LNCaP clone FGC (cell line): ENCODE data around the gene RTCB.
A peak's percentile ranks its signal among the peaks of the same experiment; 100 is the strongest.

ENCODE experiments used
- DNase-seq: peaks from one replicate; pipeline ENCODE4 v3.0.0-alpha.2; 2011; ENCODE audit warnings: low read depth
- H3K4me3 ChIP-seq: 2 replicates; pipeline ENCODE4 v1.5.1; 2011; ENCODE audit warnings: mild to moderate bottlenecking, low read depth, low read length, control low read depth
- TF ChIP-seq, protein P1 (sequence below): IDR thresholded peaks from 2 replicates; pipeline ENCODE4 v1.5.1; 2012; ENCODE audit warnings: mild to moderate bottlenecking; ENCODE audit not compliant: control insufficient read depth, insufficient read depth; ENCODE audit errors: extremely low read depth

RTCB gene

DNA sequence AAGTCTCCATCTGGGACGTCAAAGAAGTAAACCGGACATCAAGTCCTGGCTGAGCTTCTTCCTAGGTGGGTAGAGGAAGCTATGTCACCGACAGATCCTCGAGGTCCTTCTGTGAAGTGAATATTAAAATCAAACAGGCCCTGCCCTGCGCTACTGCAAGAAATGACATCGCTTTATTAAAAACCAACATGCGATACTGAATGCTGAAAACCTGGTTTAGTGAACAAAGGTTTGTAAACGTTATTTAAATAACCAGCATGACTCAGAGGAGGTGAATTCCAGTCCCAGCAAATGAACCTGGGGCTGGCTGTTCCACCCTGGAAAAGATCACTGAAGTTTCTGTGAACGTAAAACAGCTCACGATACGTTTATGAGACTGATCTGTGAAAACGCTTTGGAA, 645 bp downstream of the RTCB start:
- peak overlapping the region; percentile 93 for H3K4me3 ChIP-seq
- TF ChIP-seq, protein P1, sequence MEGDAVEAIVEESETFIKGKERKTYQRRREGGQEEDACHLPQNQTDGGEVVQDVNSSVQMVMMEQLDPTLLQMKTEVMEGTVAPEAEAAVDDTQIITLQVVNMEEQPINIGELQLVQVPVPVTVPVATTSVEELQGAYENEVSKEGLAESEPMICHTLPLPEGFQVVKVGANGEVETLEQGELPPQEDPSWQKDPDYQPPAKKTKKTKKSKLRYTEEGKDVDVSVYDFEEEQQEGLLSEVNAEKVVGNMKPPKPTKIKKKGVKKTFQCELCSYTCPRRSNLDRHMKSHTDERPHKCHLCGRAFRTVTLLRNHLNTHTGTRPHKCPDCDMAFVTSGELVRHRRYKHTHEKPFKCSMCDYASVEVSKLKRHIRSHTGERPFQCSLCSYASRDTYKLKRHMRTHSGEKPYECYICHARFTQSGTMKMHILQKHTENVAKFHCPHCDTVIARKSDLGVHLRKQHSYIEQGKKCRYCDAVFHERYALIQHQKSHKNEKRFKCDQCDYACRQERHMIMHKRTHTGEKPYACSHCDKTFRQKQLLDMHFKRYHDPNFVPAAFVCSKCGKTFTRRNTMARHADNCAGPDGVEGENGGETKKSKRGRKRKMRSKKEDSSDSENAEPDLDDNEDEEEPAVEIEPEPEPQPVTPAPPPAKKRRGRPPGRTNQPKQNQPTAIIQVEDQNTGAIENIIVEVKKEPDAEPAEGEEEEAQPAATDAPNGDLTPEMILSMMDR = no peak
- no peak for DNase-seq

DNA sequence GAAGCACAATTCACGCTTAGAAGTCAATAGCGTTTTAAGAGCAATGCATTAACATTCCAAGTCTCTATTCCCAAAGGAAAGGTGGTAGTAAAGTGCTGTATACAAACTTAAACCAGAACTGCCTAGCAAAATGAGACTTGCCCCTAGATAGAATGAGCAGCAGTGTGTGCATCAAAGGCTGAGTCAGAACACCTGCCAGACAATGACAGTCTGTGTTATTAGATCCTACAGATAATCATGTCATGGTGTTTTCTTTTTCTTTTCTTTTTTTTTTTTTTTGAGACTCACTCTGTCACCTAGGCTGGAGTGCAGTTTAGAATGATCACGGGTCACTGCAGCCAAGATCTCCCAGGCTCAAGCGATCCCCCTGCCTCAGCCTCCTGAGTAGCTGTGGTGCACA, 1.6 kb downstream of the RTCB start:
- peak overlapping the region; percentile 93 for H3K4me3 ChIP-seq
- no peak for DNase-seq
- TF ChIP-seq, protein P1 = no peak

DNA sequence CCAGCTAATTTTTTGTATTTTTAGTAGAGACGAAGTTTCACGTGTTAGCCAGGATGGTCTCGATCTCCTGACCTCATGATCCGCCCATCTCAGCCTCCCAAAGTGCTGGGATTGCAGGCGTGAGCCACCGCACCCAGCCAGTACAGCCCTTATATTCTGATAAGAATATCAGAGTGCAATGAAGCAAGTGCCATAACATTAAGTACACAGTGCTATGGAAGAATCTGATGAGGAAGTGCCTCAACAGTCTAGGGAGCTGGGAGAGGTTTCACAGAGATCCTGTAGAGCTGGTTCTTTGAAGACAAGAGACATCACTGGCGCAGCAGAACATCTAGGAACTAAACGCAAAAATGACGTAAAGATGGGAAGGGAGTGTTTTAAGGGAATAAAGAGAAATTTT, 2.1 kb downstream of the RTCB start:
- TF ChIP-seq, protein P1 = no peak
- no peak overlapping the region for H3K4me3 ChIP-seq
- DNase-seq = no peak

DNA sequence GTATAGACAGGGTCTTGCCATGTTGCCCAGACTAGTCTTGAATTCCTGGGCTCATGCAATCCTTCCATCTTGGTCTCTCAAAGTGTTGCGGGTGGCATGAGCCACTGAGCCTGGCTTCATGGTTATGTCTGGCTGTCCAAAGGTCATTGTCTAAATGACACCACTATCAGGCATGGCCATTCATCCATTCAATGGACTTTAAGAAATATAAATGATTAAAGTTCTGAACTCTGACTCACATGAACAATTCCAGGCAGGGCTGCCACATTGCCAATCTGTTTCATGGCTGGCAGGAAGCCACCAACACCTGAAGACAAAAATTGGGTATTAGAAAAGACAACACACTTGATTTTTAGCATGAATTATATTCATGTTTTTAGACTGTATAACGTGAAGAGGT, 4.1 kb downstream of the RTCB start:
- TF ChIP-seq, protein P1 = no peak
- DNase-seq = no peak
- no peak overlapping the region for H3K4me3 ChIP-seq

DNA sequence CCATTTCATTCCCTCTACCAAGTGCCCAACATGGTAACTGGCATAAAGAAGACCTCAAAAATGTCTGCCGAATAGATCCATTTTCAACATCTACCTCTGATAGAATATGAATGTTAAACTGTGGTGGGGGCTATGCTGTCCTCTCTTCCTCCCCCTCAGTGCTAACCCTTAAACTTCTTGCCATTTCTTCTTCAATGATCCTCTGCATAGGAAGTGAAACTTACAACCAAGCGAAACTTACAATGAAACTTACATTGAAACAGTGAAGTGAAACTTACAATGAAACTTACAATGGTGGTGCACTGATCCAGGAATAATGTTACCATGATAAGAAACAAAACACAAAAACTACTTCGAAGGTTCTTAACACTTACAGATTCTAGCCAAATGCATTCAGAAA, 4.7 kb downstream of the RTCB start:
- no peak for DNase-seq
- TF ChIP-seq, protein P1 = no peak
- no peak overlapping the region for H3K4me3 ChIP-seq

DNA sequence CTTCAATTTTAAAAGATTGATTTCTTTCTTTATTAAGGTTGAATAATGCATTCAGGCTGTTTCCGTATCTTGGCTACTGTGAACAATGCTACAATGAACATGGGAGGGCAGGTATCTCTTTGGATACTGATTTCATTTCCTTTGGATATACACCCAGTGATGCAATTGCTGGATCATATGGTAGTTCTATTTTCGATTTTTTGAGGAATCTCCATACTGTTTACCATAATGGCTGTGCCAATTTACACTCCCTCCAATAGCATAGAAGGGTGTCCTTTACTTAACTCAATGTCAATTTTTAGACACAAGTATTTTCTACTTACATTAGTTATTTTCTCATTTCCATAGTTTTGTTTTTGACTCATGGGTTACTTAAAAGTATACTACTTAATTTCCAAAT, 8.0 kb downstream of the RTCB start:
- H3K4me3 ChIP-seq = no peak overlapping the region
- no peak for DNase-seq
- TF ChIP-seq, protein P1 = no peak

DNA sequence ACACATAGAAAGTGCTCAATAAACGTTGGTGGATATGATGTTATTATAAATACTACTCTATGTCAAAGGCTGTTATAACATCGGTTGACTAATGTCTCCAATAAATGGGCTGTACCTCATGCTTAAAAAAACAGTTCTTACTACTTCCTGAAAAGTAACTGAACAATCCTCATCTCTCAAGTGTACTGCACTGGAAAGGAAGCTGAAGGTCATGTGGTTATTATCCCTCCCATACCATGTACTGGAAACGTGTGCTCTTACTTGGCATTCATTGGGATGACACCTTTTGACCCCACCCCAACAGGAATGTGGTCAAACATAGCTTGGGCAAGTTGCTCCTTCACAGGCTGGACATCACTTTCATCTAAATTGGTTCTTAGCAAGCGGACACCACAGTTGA, 10.6 kb downstream of the RTCB start:
- DNase-seq = no peak
- TF ChIP-seq, protein P1 = no peak

More for the DNA sequence above, 10.6 kb downstream of the RTCB start:
- H3K4me3 ChIP-seq = no peak overlapping the region
